Heart left ventricle (tissue), 13 donors: ENCODE results near the gene BMPR1A.

Source experiments
- POLR2A ChIP-seq, 2 donors: fragments of 450-650 bp; IDR thresholded peaks; one replicate each; pipeline ENCODE4 v1.6.1; 2017; ENCODE audit warnings: antibody characterized with exemption in 2 of 2, mild to moderate bottlenecking in 2 of 2, moderate library complexity in 2 of 2
- TF ChIP-seq, protein P1 (sequence below), 12 donors: fragments of 200-600 bp; sonication (generic) in 4 of 12; IDR thresholded peaks; one replicate each; pipeline versions ENCODE4 v1.5.0 to v1.8.0; 2018 to 2022; ENCODE audit warnings: antibody characterized with exemption in 12 of 12, mild to moderate bottlenecking in 5 of 12
- donor health status: ischemic (EF 13 %, LVEDD 7.1; RV severe dilation, severe dysfunction).
- donor health status: DM: no; HTN: yes; CAD: no.
- donor health status: DM: no; HTN: no; CAD: no.
- donor health status: ischemic (EF 25% LVEDD 6.9; RV normal size, moderate dysfunction).
- donor health status: ischemic (EF 25% LVEDD 5.7; RV mildly dilated, moderate dysfunction).
- donor health status: ischemic (EF 35%, LVEDD 5.7; RV mildly dilated, moderate dysfunction).
- donor health status: nonischemic (EF 11% LVEDD 7.7; RV severe dilation, severe dysfunction).
- donor health status: DM: yes; HTN: yes; CAD: no.
- donor health status: PGD.
- donor health status: ischemic (EF 29% LVEDD 5.4; RV normal size, mild dysfunction).
- donor health status: nonischemic (EF 23%, LVEDD 6.1; RV moderate dilation, normal function).

DNA sequence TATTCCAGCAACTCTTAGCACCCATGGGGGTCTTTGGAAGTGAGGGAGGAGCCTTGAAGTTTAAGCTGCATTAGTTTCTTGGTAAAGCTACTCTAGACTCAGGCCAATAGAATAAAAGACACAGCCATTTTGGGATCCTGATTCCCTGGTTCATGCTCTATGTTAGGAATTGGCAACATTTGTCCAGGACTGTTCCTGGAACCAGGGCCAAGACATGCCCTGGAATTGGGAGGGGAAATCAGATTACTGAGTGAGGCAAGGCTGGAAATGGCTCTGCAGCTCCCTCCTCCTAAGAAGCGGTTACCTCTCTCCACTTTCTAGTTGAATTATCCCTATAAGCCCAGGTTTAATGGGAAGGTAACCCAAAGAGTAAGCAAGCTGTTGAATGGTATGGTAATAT lies 14.2 kb upstream of the BMPR1A start:
- TF ChIP-seq POLR2A (IDR thresholded peaks at IDR 0.05): no peak
- TF ChIP-seq, protein P1, sequence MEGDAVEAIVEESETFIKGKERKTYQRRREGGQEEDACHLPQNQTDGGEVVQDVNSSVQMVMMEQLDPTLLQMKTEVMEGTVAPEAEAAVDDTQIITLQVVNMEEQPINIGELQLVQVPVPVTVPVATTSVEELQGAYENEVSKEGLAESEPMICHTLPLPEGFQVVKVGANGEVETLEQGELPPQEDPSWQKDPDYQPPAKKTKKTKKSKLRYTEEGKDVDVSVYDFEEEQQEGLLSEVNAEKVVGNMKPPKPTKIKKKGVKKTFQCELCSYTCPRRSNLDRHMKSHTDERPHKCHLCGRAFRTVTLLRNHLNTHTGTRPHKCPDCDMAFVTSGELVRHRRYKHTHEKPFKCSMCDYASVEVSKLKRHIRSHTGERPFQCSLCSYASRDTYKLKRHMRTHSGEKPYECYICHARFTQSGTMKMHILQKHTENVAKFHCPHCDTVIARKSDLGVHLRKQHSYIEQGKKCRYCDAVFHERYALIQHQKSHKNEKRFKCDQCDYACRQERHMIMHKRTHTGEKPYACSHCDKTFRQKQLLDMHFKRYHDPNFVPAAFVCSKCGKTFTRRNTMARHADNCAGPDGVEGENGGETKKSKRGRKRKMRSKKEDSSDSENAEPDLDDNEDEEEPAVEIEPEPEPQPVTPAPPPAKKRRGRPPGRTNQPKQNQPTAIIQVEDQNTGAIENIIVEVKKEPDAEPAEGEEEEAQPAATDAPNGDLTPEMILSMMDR (IDR thresholded peaks at IDR 0.05): no peak
